PC-9 (cell line): Measurements from ENCODE around the gene GRIPAP1. TPM values are rescaled to one million over a fixed set of nuclear protein-coding genes. Genes with fewer than 3 reads are reported as not detected.

Experiments
- BruUV-seq: library from RNA; stranded (reverse); fragments of 400-500 nt; replicated peaks from 2 replicates; lab custom pipeline; 2021; lab: Mats Ljungman, UMichigan
- CTCF ChIA-PET: fragments of 300-600 bp; sonication (Branson Sonifier 250); formaldehyde crosslinking; loops from one replicate; lab custom pipeline; 2022; ENCODE audit warnings: antibody characterized with exemption; lab: Charles Lee
- POLR2A ChIA-PET: fragments of 300-600 bp; sonication (Branson Sonifier 250); formaldehyde crosslinking; loops from one replicate; lab custom pipeline; 2022; ENCODE audit warnings: antibody characterized with exemption; ENCODE audit not compliant: unreplicated experiment; lab: Charles Lee
- DNase-seq, 2 experiments: peaks; one replicate each; pipeline versions ENCODE4 v3.0.0 to v3.0.0-alpha.2; 2015 to 2022; ENCODE audit warnings: mixed read lengths in 1 of 2
- H2AFZ ChIP-seq: fragments of 200-600 bp; sonication (generic); 2 replicates; pipeline ENCODE4 v1.8.1; 2017; ENCODE audit warnings: antibody characterized with exemption
- H3F3A ChIP-seq: fragments of 200-600 bp; sonication (generic); 2 replicates; pipeline ENCODE4 v1.8.1; 2017; ENCODE audit warnings: antibody characterized with exemption, mild to moderate bottlenecking, low read depth; ENCODE audit not compliant: insufficient read depth
- H3K27ac ChIP-seq: fragments of 200-600 bp; sonication (generic); 2 replicates; pipeline ENCODE4 v1.6.1; 2016; ENCODE audit warnings: mixed run types
- H3K27me3 ChIP-seq: fragments of 200-600 bp; sonication (generic); 2 replicates; pipeline ENCODE4 v1.6.1; 2016; ENCODE audit warnings: low read depth, mixed run types; ENCODE audit not compliant: insufficient read depth
- H3K36me3 ChIP-seq: fragments of 200-600 bp; sonication (generic); 2 replicates; pipeline ENCODE4 v1.6.1; 2016; ENCODE audit warnings: low read depth, mixed run types
- H3K4me1 ChIP-seq: fragments of 200-600 bp; sonication (generic); replicated peaks from 2 replicates; pipeline ENCODE4 v1.6.1; 2016; ENCODE audit warnings: mixed run types; ENCODE audit not compliant: insufficient read depth
- H3K4me2 ChIP-seq: fragments of 200-600 bp; sonication (generic); 2 replicates; pipeline ENCODE4 v1.6.1; 2017; ENCODE audit warnings: mixed run types
- H3K4me3 ChIP-seq: fragments of 200-600 bp; sonication (generic); 2 replicates; pipeline ENCODE4 v1.6.1; 2016; ENCODE audit warnings: mixed run types
- H3K79me2 ChIP-seq: fragments of 200-600 bp; sonication (generic); 2 replicates; pipeline ENCODE4 v1.6.1; 2017; ENCODE audit warnings: low read depth, mixed run types
- H3K9me2 ChIP-seq: fragments of 200-600 bp; sonication (generic); 2 replicates; pipeline ENCODE4 v1.8.1; 2017; ENCODE audit warnings: mild to moderate bottlenecking; ENCODE audit not compliant: insufficient read depth
- H3K9me3 ChIP-seq: fragments of 200-600 bp; sonication (generic); 2 replicates; pipeline ENCODE4 v1.8.1; 2016; ENCODE audit warnings: low read depth; ENCODE audit not compliant: insufficient read depth
- H4K20me1 ChIP-seq: fragments of 200-600 bp; sonication (generic); 2 replicates; pipeline ENCODE4 v1.8.1; 2017; ENCODE audit not compliant: insufficient read depth
- EZH2 ChIP-seq: fragments of 200-600 bp; sonication (generic); IDR thresholded peaks from 2 replicates; pipeline ENCODE4 v1.8.0; 2017; ENCODE audit warnings: antibody characterized with exemption, low read depth
- intact Hi-C: fragments of 100-400 bp; cut with micrococcal nuclease; formaldehyde crosslinking; loops from one replicate; pipeline ENCODE4 v1.10.0; 2022; ENCODE audit not compliant: unreplicated experiment
- total RNA-seq: library from RNA; stranded (reverse); gene quantifications from 2 replicates; pipeline ENCODE4 v1.2.3, GENCODE V29; 2021
- TF ChIP-seq, protein P1 (sequence below): fragments of 200-600 bp; sonication (generic); conservative IDR thresholded peaks from 2 replicates; pipeline ENCODE4 v1.6.1; 2017; ENCODE audit warnings: mixed run types, antibody characterized with exemption, mild to moderate bottlenecking, moderate library complexity

The GRIPAP1 gene
- total RNA-seq, 1 experiment from 2014 or later, result 33.6 TPM

DNA sequence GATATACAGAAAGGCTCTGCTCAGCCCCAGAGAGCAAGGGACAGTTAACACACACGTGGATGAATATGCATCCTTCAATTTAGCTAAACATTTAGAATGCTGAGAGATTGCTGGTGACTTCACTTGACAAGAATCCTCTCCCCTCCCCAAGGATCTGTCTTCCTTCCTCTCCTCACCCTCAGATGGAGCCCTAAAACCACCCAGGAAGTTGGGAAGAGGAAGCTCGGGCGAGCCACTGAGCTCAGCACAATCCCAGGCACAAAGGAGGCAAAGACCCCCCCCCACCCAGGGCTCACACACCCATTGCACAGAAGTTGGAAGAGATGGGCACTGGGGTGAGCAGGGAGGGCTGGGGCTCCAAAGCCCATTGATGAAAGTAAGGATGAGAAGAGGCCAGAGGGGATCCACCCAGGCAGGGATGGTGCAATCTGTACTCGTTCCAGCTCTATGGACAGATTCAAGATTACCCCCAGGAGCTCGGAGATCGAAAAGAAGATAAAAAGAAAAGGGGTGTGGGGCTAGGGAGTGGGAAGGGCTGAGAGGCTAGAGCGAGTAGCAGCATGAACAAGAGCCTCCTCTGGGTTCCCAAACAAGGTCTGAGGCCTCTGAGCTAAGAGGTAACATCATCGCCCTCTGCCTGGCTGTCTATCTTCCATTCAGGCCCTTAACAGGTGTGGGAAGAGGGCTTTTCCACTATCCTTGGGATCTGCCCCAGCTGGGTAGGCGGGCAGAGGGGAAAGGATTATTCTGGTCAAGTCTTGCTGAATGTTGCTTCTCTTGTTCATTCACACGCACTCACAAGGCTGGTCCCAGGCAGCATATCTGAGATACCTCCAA is 39.9 kb upstream of the GRIPAP1 start:
- ChIA-PET POLR2A (interaction anchor here (0.7 kb wide), 1 partner anchor 130 kb away, joined by 3 read pairs; the partner anchor contains the start of gene SLC35A2), CTCF (interaction anchor here (0.7 kb wide), 1 partner anchor 87 kb away, joined by 3 read pairs; no protein-coding TSS in a partner anchor)
- intact Hi-C loops, result loop anchor here (2.0 to 10.0 kb wide), 6 partner anchors 17 to 280 kb away; partner anchors contain the start of genes CCDC120, GLOD5, GRIPAP1 and OTUD5

DNA sequence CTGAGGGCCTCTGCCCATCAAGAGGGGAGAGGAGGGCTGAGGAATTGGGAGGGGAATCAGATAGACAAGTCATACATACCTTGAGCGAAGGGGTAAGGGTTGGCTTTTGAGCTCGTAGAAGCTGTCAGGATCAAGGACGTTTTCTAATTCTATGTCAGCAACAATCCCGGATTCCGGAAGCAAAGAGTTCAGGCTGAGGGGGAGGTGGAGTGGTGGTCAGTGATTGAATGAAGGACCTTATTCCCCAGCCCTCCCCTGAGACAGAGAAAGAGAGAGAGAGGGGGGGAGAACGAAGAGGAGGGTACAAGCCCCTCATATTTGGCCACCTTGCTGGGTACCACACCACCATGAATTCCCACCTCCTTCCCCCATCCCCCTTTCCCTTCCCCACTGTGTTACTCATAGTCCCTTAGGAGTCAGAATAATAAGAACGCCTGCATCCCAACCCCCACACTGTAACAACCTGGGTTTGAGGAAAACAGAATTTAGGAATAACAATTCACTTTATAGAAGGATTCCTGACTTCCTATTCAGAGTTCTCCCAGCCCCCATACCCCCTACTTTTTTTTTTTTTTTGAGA is 38.4 kb upstream of the GRIPAP1 start:
- Histone ChIP-seq H3K4me3 (peak overlapping the region; percentile 58; the same call in 1 of the 2 replicates), H4K20me1 (no peaks in the 10 kb centered on the region), H3K9me3 (no peaks in the 10 kb centered on the region), H3K36me3 (no peaks in the 10 kb centered on the region), H3K27me3 (no peaks in the 10 kb centered on the region), H3K27ac (peak overlapping the region; percentile 75), H3K4me1 (peaks cover 17% of the 10 kb centered on the region), H3K79me2 (peaks cover 26% of the 10 kb centered on the region), H3F3A (no peaks in the 10 kb centered on the region), H3K9me2 (no peaks in the 10 kb centered on the region), H2AFZ (no peak overlapping the region), H3K4me2 (peak overlapping the region; percentile 69)
- BruUV-seq, result TSS peak; percentile 65
- POLR2A ChIA-PET, result no interaction called here
- intact Hi-C loops, result loop anchor here (5.0 to 10.0 kb wide), 5 partner anchors 38 to 278 kb away; partner anchors contain the start of genes GLOD5, GRIPAP1, OTUD5 and PRICKLE3
- TF ChIP-seq, protein P1, sequence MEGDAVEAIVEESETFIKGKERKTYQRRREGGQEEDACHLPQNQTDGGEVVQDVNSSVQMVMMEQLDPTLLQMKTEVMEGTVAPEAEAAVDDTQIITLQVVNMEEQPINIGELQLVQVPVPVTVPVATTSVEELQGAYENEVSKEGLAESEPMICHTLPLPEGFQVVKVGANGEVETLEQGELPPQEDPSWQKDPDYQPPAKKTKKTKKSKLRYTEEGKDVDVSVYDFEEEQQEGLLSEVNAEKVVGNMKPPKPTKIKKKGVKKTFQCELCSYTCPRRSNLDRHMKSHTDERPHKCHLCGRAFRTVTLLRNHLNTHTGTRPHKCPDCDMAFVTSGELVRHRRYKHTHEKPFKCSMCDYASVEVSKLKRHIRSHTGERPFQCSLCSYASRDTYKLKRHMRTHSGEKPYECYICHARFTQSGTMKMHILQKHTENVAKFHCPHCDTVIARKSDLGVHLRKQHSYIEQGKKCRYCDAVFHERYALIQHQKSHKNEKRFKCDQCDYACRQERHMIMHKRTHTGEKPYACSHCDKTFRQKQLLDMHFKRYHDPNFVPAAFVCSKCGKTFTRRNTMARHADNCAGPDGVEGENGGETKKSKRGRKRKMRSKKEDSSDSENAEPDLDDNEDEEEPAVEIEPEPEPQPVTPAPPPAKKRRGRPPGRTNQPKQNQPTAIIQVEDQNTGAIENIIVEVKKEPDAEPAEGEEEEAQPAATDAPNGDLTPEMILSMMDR, result no peak
- TF ChIP-seq EZH2, result no peak
- CTCF ChIA-PET, result interaction anchor here (0.6 kb wide), 1 partner anchor 67 kb away, joined by 6 read pairs; no protein-coding TSS in a partner anchor
- no peak for DNase-seq

More for the DNA sequence above, 39.9 kb upstream of the GRIPAP1 start:
- no peak for DNase-seq
- no peaks in the 10 kb centered on the region for H3K36me3 ChIP-seq
- H2AFZ ChIP-seq, result no peak overlapping the region
- no peaks in the 10 kb centered on the region for H4K20me1 ChIP-seq
- BruUV-seq, result TSS peak; percentile 67
- H3K27me3 ChIP-seq, result no peaks in the 10 kb centered on the region
- H3K79me2 ChIP-seq, result peaks cover 26% of the 10 kb centered on the region
- H3K4me2 ChIP-seq, result peak overlapping the region; percentile 69
- H3K4me1 ChIP-seq, result peaks cover 17% of the 10 kb centered on the region
- no peak for TF ChIP-seq EZH2
- TF ChIP-seq, protein P1, result no peak
- peak overlapping the region; percentile 75 for H3K27ac ChIP-seq
- no peaks in the 10 kb centered on the region for H3F3A ChIP-seq
- no peaks in the 10 kb centered on the region for H3K9me2 ChIP-seq
- H3K9me3 ChIP-seq, result no peaks in the 10 kb centered on the region
- peak overlapping the region; percentile 58 for H3K4me3 ChIP-seq
